WTC11 (cell line): ENCODE data around the gene PCDH9. TPM values are rescaled to one million over a fixed set of nuclear protein-coding genes. Genes with fewer than 3 reads are reported as not detected.

Experiments
- ATAC-seq: fragments of 200-7000 bp; cut with Tn5 transposase; 2 replicates; pipeline ENCODE4 v1.10.0; 2021; ENCODE audit warnings: mild to moderate bottlenecking, moderate library complexity
- CTCF ChIA-PET: fragments of 300-600 bp; sonication (Branson Sonifier 250); formaldehyde crosslinking; loops from one replicate; lab custom pipeline; 2021; ENCODE audit warnings: antibody characterized with exemption; lab: Charles Lee
- POLR2A ChIA-PET: fragments of 350-600 bp; sonication (Branson Sonifier 250); formaldehyde crosslinking; loops from one replicate; lab custom pipeline; 2021; ENCODE audit warnings: antibody characterized with exemption; lab: Charles Lee
- DNase-seq: peaks from one replicate; pipeline ENCODE4 v3.0.0; 2021; ENCODE audit warnings: low spot score
- H3K27ac Mint-ChIP-seq: 2 replicates; pipeline ENCODE4 v1.8.0; 2021; ENCODE audit warnings: mixed read lengths
- H3K27me3 Mint-ChIP-seq: 2 replicates; pipeline ENCODE4 v1.8.0; 2021; ENCODE audit warnings: low read depth, mild to moderate bottlenecking, moderate library complexity, mixed read lengths
- H3K36me3 Mint-ChIP-seq: 2 replicates; pipeline ENCODE4 v1.8.0; 2021; ENCODE audit warnings: mixed read lengths
- H3K4me1 Mint-ChIP-seq: 2 replicates; pipeline ENCODE4 v1.8.0; 2022; ENCODE audit warnings: mixed read lengths
- H3K4me3 Mint-ChIP-seq: 2 replicates; pipeline ENCODE4 v1.8.0; 2021; ENCODE audit warnings: mild to moderate bottlenecking, moderate library complexity, mixed read lengths
- H3K9me3 Mint-ChIP-seq: 2 replicates; pipeline ENCODE4 v1.8.0; 2021; ENCODE audit warnings: mixed read lengths
- ATF1 ChIP-seq: sonication (generic); formaldehyde crosslinking; IDR thresholded peaks from 2 replicates; pipeline ENCODE4 v1.8.1; 2023; ENCODE audit warnings: mild to moderate bottlenecking, moderate library complexity, missing genetic modification reagents
- ATF2 ChIP-seq: sonication (generic); formaldehyde crosslinking; IDR thresholded peaks from 2 replicates; pipeline ENCODE4 v1.8.1; 2022; ENCODE audit warnings: low read depth, missing genetic modification reagents, borderline replicate concordance
- CREB1 ChIP-seq: sonication (generic); formaldehyde crosslinking; IDR thresholded peaks from 2 replicates; pipeline ENCODE4 v1.8.0; 2023; ENCODE audit warnings: mild to moderate bottlenecking, missing genetic modification reagents
- E2F4 ChIP-seq: sonication (generic); formaldehyde crosslinking; IDR thresholded peaks from 2 replicates; pipeline ENCODE4 v1.8.1; 2022; ENCODE audit warnings: low read depth, mild to moderate bottlenecking, moderate library complexity, missing genetic modification reagents, borderline replicate concordance
- GTF2I ChIP-seq: fragments of 250-450 bp; sonication (Bioruptor Pico); conservative IDR thresholded peaks from 2 replicates; pipeline ENCODE4 v1.4.0; 2021; ENCODE audit warnings: mild to moderate bottlenecking
- JUN ChIP-seq: sonication (generic); formaldehyde crosslinking; IDR thresholded peaks from 2 replicates; pipeline ENCODE4 v1.8.0; 2023; ENCODE audit warnings: mild to moderate bottlenecking, missing genetic modification reagents
- NR1H2 ChIP-seq: sonication (generic); formaldehyde crosslinking; IDR thresholded peaks from 2 replicates; pipeline ENCODE4 v1.9.0; 2021; ENCODE audit warnings: mild to moderate bottlenecking, moderate library complexity, missing genetic modification reagents
- NR3C1 ChIP-seq: sonication (generic); formaldehyde crosslinking; conservative IDR thresholded peaks from 2 replicates; pipeline ENCODE4 v1.8.1; 2023; ENCODE audit warnings: low read depth, mild to moderate bottlenecking, missing genetic modification reagents
- PRDM15 ChIP-seq: sonication (generic); formaldehyde crosslinking; IDR thresholded peaks from 2 replicates; pipeline ENCODE4 v1.8.0; 2022; ENCODE audit warnings: missing genetic modification reagents
- SOX15 ChIP-seq: fragments of 250-450 bp; sonication (Bioruptor Pico); IDR thresholded peaks from 2 replicates; pipeline ENCODE4 v1.9.0; 2021; ENCODE audit warnings: mild to moderate bottlenecking
- TCF7 ChIP-seq: sonication (generic); formaldehyde crosslinking; IDR thresholded peaks from 2 replicates; pipeline ENCODE4 v1.8.0; 2022; ENCODE audit warnings: mild to moderate bottlenecking, low read depth, missing genetic modification reagents, moderate library complexity
- TP53 ChIP-seq: sonication (generic); formaldehyde crosslinking; IDR thresholded peaks from 2 replicates; pipeline ENCODE4 v1.8.1; 2023; ENCODE audit warnings: mild to moderate bottlenecking, missing genetic modification reagents
- USF2 ChIP-seq: sonication (generic); formaldehyde crosslinking; IDR thresholded peaks from 2 replicates; pipeline ENCODE4 v1.8.1; 2023; ENCODE audit warnings: mild to moderate bottlenecking, missing genetic modification reagents, moderate library complexity
- ZNF232 ChIP-seq: sonication (generic); formaldehyde crosslinking; IDR thresholded peaks from 2 replicates; pipeline ENCODE4 v1.8.0; 2022; ENCODE audit warnings: mild to moderate bottlenecking, missing genetic modification reagents
- ZNF416 ChIP-seq: fragments of 250-450 bp; sonication (Bioruptor Pico); IDR thresholded peaks from 2 replicates; pipeline ENCODE4 v1.9.0; 2021; ENCODE audit warnings: mild to moderate bottlenecking, inconsistent platforms
- total RNA-seq: library from RNA; stranded (reverse); gene quantifications from 3 replicates; pipeline ENCODE4 v1.2.3, GENCODE V29; 2021
- TF ChIP-seq, protein P1 (sequence below): sonication (generic); formaldehyde crosslinking; IDR thresholded peaks from 2 replicates; pipeline ENCODE4 v1.8.1; 2023; ENCODE audit warnings: mild to moderate bottlenecking, missing genetic modification reagents, borderline replicate concordance
- TF ChIP-seq, protein P2 (sequence below): sonication (generic); formaldehyde crosslinking; IDR thresholded peaks from 2 replicates; pipeline ENCODE4 v1.8.1; 2022; ENCODE audit warnings: mild to moderate bottlenecking, moderate library complexity, missing genetic modification reagents
- TF ChIP-seq, protein P3 (sequence below): sonication (generic); formaldehyde crosslinking; IDR thresholded peaks from 2 replicates; pipeline ENCODE4 v1.8.0; 2022; ENCODE audit warnings: mild to moderate bottlenecking, missing genetic modification reagents
- TF ChIP-seq, protein P4 (sequence below): sonication (generic); formaldehyde crosslinking; IDR thresholded peaks from 2 replicates; pipeline ENCODE4 v1.8.0; 2023; ENCODE audit warnings: missing genetic modification reagents

PCDH9 gene
- total RNA-seq, 1 experiment from 2014 or later = 0.48 TPM

DNA sequence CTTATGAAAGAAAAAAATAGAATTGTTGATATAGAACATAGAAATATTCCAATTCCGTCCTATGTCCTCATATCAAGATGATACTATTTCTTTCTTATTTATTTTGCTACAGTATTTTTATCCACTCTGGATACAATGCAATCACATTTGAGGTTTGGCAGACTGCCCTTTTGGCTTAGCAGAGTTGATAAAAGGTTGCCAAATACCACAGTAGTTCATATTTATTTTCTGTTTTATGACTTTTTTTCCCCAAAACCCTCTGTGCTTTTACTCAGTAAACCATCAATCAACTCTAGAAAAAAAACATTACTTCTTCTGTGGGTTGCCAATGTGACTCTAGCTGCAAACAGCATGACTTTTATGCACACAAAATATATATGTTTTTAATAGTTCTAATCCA lies 424.5 kb downstream of the PCDH9 start:
- CTCF ChIA-PET = no interaction called here
- Mint-ChIP-seq H3K27ac (no peak overlapping the region), H3K36me3 (no peaks in the 10 kb centered on the region), H3K9me3 (no peaks in the 10 kb centered on the region), H3K27me3 (no peaks in the 10 kb centered on the region), H3K4me3 (no peak overlapping the region), H3K4me1 (peaks cover 38% of the 10 kb centered on the region)
- ATAC-seq = no peak
- no peak for DNase-seq
- POLR2A ChIA-PET = no interaction called here
- TF ChIP-seq, protein P1, sequence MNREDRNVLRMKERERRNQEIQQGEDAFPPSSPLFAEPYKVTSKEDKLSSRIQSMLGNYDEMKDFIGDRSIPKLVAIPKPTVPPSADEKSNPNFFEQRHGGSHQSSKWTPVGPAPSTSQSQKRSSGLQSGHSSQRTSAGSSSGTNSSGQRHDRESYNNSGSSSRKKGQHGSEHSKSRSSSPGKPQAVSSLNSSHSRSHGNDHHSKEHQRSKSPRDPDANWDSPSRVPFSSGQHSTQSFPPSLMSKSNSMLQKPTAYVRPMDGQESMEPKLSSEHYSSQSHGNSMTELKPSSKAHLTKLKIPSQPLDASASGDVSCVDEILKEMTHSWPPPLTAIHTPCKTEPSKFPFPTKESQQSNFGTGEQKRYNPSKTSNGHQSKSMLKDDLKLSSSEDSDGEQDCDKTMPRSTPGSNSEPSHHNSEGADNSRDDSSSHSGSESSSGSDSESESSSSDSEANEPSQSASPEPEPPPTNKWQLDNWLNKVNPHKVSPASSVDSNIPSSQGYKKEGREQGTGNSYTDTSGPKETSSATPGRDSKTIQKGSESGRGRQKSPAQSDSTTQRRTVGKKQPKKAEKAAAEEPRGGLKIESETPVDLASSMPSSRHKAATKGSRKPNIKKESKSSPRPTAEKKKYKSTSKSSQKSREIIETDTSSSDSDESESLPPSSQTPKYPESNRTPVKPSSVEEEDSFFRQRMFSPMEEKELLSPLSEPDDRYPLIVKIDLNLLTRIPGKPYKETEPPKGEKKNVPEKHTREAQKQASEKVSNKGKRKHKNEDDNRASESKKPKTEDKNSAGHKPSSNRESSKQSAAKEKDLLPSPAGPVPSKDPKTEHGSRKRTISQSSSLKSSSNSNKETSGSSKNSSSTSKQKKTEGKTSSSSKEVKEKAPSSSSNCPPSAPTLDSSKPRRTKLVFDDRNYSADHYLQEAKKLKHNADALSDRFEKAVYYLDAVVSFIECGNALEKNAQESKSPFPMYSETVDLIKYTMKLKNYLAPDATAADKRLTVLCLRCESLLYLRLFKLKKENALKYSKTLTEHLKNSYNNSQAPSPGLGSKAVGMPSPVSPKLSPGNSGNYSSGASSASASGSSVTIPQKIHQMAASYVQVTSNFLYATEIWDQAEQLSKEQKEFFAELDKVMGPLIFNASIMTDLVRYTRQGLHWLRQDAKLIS (CRISPR knock-in tag) = no peak
- TF ChIP-seq, protein P2, sequence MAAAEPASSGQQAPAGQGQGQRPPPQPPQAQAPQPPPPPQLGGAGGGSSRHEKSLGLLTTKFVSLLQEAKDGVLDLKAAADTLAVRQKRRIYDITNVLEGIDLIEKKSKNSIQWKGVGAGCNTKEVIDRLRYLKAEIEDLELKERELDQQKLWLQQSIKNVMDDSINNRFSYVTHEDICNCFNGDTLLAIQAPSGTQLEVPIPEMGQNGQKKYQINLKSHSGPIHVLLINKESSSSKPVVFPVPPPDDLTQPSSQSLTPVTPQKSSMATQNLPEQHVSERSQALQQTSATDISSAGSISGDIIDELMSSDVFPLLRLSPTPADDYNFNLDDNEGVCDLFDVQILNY (CRISPR knock-in tag) = no peak
- TF ChIP-seq GTF2I = no peak
- no peak for TF ChIP-seq ZNF232 (CRISPR knock-in tag)
- TF ChIP-seq ATF1 (CRISPR knock-in tag) = no peak
- TF ChIP-seq NR3C1 (CRISPR knock-in tag) = no peak
- no peak for TF ChIP-seq SOX15 (CRISPR knock-in tag)
- TF ChIP-seq CREB1 = no peak
- no peak for TF ChIP-seq ZNF416 (CRISPR knock-in tag)
- TF ChIP-seq TCF7 = no peak
- TF ChIP-seq JUN = no peak
- TF ChIP-seq, protein P3, sequence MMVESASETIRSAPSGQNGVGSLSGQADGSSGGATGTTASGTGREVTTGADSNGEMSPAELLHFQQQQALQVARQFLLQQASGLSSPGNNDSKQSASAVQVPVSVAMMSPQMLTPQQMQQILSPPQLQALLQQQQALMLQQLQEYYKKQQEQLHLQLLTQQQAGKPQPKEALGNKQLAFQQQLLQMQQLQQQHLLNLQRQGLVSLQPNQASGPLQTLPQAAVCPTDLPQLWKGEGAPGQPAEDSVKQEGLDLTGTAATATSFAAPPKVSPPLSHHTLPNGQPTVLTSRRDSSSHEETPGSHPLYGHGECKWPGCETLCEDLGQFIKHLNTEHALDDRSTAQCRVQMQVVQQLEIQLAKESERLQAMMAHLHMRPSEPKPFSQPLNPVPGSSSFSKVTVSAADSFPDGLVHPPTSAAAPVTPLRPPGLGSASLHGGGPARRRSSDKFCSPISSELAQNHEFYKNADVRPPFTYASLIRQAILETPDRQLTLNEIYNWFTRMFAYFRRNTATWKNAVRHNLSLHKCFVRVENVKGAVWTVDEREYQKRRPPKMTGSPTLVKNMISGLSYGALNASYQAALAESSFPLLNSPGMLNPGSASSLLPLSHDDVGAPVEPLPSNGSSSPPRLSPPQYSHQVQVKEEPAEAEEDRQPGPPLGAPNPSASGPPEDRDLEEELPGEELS (CRISPR knock-in tag) = no peak
- TF ChIP-seq USF2 (CRISPR knock-in tag) = no peak
- TF ChIP-seq TP53 (CRISPR knock-in tag) = no peak
- no peak for TF ChIP-seq NR1H2
- TF ChIP-seq, protein P4, sequence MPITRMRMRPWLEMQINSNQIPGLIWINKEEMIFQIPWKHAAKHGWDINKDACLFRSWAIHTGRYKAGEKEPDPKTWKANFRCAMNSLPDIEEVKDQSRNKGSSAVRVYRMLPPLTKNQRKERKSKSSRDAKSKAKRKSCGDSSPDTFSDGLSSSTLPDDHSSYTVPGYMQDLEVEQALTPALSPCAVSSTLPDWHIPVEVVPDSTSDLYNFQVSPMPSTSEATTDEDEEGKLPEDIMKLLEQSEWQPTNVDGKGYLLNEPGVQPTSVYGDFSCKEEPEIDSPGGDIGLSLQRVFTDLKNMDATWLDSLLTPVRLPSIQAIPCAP (CRISPR knock-in tag) = no peak

GRCh38 chr13:66803808-66804456 lies 426.2 kb downstream of the PCDH9 start:
- H3K27ac Mint-ChIP-seq = no peak overlapping the region
- no peak for TF ChIP-seq E2F4
- no peak for TF ChIP-seq ATF2 (CRISPR knock-in tag)
- TF ChIP-seq, protein P2 (CRISPR knock-in tag) = no peak
- no peak for TF ChIP-seq PRDM15 (CRISPR knock-in tag)
- TF ChIP-seq TCF7 = no peak
- ChIA-PET POLR2A (interaction anchor here (0.5 kb wide), 1 partner anchor 73 kb away, joined by 3 read pairs; no protein-coding TSS in a partner anchor), CTCF (no interaction called here)
- H3K4me3 Mint-ChIP-seq = no peak overlapping the region
- peaks cover 42% of the 10 kb centered on the region for H3K4me1 Mint-ChIP-seq
- ATAC-seq (peak; percentile 30; the same call in 1 of the 2 replicates), DNase-seq (no peak)
- H3K27me3 Mint-ChIP-seq = no peaks in the 10 kb centered on the region
- no peaks in the 10 kb centered on the region for H3K9me3 Mint-ChIP-seq
- H3K36me3 Mint-ChIP-seq = no peaks in the 10 kb centered on the region
